ENCODE measurements around the gene SCAP.
A peak's percentile ranks its signal among the peaks of the same experiment; 100 is the strongest.
"Not testable (repeated sequence)": the region's sequence is repeated elsewhere in the genome, so short reads cannot be mapped to it uniquely, and the experiment has no call there.

The SCAP gene

DNA sequence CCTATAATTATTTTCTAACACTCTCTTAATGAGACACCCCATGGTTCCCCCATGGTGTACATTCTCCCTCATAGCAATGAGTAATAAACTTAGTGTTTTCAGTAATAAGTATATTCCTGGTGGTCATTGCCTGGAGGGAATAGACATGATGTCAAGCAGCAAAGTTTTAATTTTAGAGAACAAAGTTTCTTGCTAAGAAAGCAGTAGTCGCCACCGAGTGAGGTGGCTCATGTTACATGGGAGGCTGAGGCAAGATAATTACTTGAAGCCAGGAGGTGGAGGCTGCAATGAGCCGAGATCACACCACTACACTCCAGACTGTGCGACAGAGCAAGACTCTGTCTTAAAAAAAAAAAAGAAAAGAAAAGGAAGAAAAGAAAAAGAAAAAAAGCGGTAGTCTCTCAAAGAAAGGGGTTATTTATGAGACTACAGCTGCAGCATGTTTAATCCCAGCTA is 40.2 kb upstream of the SCAP start:
- H3K36me3 ChIP-seq (ENCODE audit: control insufficient read depth, insufficient read depth, low read length), result no peaks in the 10 kb centered on the region; the same call in 1 of the 2 replicates
- H3K27me3 ChIP-seq (replicated peaks; ENCODE audit: control insufficient read depth, insufficient read depth, low read length), result no peaks in the 10 kb centered on the region
- H3K4me3 ChIP-seq (replicated peaks; ENCODE audit: low read depth, low read length), result no peak overlapping the region
- TF ChIP-seq, protein P1, sequence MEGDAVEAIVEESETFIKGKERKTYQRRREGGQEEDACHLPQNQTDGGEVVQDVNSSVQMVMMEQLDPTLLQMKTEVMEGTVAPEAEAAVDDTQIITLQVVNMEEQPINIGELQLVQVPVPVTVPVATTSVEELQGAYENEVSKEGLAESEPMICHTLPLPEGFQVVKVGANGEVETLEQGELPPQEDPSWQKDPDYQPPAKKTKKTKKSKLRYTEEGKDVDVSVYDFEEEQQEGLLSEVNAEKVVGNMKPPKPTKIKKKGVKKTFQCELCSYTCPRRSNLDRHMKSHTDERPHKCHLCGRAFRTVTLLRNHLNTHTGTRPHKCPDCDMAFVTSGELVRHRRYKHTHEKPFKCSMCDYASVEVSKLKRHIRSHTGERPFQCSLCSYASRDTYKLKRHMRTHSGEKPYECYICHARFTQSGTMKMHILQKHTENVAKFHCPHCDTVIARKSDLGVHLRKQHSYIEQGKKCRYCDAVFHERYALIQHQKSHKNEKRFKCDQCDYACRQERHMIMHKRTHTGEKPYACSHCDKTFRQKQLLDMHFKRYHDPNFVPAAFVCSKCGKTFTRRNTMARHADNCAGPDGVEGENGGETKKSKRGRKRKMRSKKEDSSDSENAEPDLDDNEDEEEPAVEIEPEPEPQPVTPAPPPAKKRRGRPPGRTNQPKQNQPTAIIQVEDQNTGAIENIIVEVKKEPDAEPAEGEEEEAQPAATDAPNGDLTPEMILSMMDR (IDR thresholded peaks at IDR 0.05; ENCODE audit: insufficient read depth, low read length, poor library complexity, severe bottlenecking), result no peak
- no peak for DNase-seq (ENCODE audit: extremely low read depth, insufficient read length)

DNA sequence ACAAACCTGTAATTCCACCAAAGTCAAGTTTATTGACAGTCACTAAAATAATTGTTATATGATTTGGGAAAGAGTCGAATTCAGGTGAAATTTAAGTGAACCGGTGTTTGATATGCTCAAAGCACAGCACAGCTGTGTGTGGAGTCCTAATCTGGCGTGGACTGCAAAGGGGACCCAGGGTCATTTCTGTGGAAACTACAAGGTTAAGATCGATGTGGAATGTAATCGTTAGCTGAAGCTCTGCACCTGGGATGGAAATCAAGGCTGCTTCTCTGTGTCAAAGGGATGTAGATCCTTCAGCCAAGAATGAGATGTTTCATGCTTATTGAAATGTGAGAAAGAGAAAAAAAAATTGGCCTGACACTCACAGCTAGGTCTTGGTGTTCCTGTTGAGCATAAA is 39.4 kb upstream of the SCAP start:
- H3K27me3 ChIP-seq (replicated peaks; ENCODE audit: control insufficient read depth, insufficient read depth, low read length), result no peaks in the 10 kb centered on the region
- H3K4me3 ChIP-seq (replicated peaks; ENCODE audit: low read depth, low read length), result no peak overlapping the region
- peaks cover 2% of the 10 kb centered on the region for H3K36me3 ChIP-seq (ENCODE audit: control insufficient read depth, insufficient read depth, low read length)
- DNase-seq (ENCODE audit: extremely low read depth, insufficient read length), result no peak
- TF ChIP-seq, protein P1 (IDR thresholded peaks at IDR 0.05; ENCODE audit: insufficient read depth, low read length, poor library complexity, severe bottlenecking), result no peak

DNA sequence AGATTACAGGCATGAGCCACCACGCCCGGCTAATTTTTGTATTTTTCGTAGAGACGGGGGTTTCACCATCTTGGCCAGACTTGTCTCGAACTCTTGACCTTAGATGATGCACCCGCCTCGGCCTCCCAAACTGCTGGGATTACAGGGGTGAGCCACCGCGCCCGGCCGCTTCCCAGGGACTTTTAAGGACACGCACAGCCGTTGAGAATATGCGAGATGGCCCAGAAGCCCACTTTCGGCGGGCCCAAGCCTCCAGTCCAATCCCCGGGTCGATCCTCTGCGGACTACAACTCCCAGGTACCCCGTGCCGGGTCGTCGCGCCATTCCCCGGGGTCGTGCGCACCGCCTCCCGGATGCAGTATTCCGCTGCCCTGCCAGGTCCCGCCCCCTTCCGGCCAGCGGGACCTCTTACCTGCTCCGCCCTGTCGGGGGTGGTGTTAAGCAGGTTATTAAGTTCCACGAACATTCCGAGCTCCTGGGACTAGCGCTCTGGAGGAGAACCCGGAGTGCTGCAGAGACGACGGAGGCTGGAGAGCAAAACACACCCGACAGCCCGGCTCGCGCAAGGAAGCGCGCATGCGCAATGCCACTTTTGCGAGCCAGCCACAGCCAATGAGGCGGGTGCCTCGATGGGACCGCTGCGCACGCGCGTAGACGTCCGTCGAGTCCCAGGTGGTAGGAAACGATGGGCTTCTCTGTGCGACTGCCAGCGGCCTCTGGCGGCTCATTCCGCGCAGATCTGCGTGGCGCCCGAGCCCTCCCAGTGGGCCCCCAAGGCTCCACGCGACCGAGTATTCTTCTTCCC is 37.6 kb upstream of the SCAP start, which contains the start of gene ELP6:
Gene ELP6 (minus strand): TSS at position 588 of the 805 bp plus-strand sequence. CDS start 122 bp downstream, at position 466.
- Histone ChIP-seq H3K36me3 (ENCODE audit: control insufficient read depth, insufficient read depth, low read length) (peaks cover 4% of the 10 kb centered on the region), H3K27me3 (replicated peaks; ENCODE audit: control insufficient read depth, insufficient read depth, low read length) (no peaks in the 10 kb centered on the region), H3K4me3 (replicated peaks; ENCODE audit: low read depth, low read length) (peak within 1 kb of the TSS; percentile 76)
- TF ChIP-seq, protein P1 (IDR thresholded peaks at IDR 0.05; ENCODE audit: insufficient read depth, low read length, poor library complexity, severe bottlenecking), result peak; percentile 91
- DNase-seq (ENCODE audit: extremely low read depth, insufficient read length), result peak; percentile 98

DNA sequence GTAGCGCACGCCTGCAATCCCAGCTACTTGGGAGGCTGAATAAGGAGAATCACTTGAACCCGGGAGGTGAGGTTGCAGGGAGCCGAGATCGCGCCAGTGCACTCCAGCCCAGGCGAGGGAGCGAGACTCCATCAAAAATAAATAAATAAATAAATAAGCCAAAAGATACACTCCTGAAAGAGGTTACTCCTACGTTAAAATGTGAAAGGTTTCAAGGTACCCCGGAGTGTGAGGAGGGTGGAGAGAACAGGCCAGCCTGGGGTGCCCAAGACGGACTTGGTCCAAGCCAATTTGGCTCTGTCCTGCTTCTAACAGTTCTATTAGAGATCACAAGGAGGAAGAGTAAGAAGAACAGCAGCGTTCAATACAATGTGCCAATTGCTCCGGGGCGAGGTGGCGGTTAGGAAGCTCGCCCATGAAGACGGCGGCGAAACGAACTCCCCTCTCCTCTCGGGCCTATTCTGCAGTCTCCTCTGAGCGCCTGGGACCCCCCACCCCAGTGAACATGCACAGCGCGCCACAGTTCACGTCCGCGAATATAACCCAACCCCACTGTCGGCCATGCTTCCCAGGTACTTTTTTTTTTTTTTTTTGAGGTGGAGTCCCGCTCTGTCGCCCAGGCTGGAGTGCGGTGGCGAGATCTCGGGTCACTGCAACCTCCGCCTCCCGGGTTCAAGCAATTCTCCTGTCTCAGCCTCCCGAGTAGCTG is 36.8 kb upstream of the SCAP start:
- peak; percentile 55 for DNase-seq (ENCODE audit: extremely low read depth, insufficient read length)
- H3K27me3 ChIP-seq (replicated peaks; ENCODE audit: control insufficient read depth, insufficient read depth, low read length), result no peaks in the 10 kb centered on the region
- TF ChIP-seq, protein P1 (IDR thresholded peaks at IDR 0.05; ENCODE audit: insufficient read depth, low read length, poor library complexity, severe bottlenecking), result no peak
- H3K4me3 ChIP-seq (replicated peaks; ENCODE audit: low read depth, low read length), result peak overlapping the region; percentile 76
- peaks cover 4% of the 10 kb centered on the region for H3K36me3 ChIP-seq (ENCODE audit: control insufficient read depth, insufficient read depth, low read length)

DNA sequence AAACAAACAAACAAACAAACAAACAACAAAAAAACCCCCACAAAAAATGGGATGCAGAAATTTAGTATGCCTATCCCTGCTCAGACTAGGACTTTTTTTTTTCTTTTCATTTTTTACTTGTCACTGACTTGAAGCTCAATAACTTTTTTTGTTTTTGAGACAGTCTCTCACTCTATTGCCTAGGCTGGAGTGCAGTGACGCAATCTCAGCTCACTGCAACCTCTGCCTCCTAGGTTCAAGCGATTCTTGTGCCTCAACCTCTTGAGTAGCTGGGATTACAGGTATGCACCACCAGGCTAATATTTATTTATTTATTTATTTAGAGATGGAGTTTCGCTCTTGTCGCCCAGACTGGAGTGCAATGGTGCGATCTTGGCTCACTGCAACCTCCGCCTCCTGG is 29.5 kb upstream of the SCAP start:
- H3K36me3 ChIP-seq (ENCODE audit: control insufficient read depth, insufficient read depth, low read length), result peaks cover 24% of the 10 kb centered on the region
- DNase-seq (ENCODE audit: extremely low read depth, insufficient read length); H3K27me3 ChIP-seq (replicated peaks; ENCODE audit: control insufficient read depth, insufficient read depth, low read length); H3K4me3 ChIP-seq (replicated peaks; ENCODE audit: low read depth, low read length): not testable (repeated sequence)

DNA sequence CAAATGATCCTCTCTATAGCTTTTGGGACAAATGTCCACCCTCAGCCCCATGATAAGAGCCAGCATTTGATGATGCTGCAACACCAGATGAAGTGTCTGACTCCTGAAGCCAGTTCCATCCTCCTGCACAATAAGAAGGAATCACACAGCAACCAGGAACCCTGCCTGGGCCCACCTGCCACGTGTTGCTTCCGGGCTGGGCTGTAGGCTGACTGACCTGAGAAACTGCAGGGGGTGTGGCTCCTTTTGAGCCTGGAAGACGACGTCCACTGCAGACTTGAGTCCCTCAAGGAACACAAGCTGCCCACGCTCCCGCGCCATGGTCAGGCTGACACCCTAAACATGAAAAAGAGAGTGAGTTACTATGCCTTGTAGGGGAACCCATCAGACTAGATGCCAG is 28.4 kb upstream of the SCAP start:
- Histone ChIP-seq H3K27me3 (replicated peaks; ENCODE audit: control insufficient read depth, insufficient read depth, low read length) (no peaks in the 10 kb centered on the region), H3K4me3 (replicated peaks; ENCODE audit: low read depth, low read length) (no peak overlapping the region), H3K36me3 (ENCODE audit: control insufficient read depth, insufficient read depth, low read length) (peaks cover 25% of the 10 kb centered on the region)
- no peak for DNase-seq (ENCODE audit: extremely low read depth, insufficient read length)
- TF ChIP-seq, protein P1 (IDR thresholded peaks at IDR 0.05; ENCODE audit: insufficient read depth, low read length, poor library complexity, severe bottlenecking), result no peak

Data from GM06990 (cell line).